HG03575 (cell line): ENCODE data around the gene ATP5PO.

Source experiments
- ATAC-seq: cut with Tn5 transposase; IDR thresholded peaks from one replicate; pipeline ENCODE4 v1.9.1; 2021; ENCODE audit not compliant: unreplicated experiment, insufficient number of reproducible peaks, low FRiP score; ENCODE audit errors: extremely low read depth

The ATP5PO gene, protein sequence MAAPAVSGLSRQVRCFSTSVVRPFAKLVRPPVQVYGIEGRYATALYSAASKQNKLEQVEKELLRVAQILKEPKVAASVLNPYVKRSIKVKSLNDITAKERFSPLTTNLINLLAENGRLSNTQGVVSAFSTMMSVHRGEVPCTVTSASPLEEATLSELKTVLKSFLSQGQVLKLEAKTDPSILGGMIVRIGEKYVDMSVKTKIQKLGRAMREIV

DNA sequence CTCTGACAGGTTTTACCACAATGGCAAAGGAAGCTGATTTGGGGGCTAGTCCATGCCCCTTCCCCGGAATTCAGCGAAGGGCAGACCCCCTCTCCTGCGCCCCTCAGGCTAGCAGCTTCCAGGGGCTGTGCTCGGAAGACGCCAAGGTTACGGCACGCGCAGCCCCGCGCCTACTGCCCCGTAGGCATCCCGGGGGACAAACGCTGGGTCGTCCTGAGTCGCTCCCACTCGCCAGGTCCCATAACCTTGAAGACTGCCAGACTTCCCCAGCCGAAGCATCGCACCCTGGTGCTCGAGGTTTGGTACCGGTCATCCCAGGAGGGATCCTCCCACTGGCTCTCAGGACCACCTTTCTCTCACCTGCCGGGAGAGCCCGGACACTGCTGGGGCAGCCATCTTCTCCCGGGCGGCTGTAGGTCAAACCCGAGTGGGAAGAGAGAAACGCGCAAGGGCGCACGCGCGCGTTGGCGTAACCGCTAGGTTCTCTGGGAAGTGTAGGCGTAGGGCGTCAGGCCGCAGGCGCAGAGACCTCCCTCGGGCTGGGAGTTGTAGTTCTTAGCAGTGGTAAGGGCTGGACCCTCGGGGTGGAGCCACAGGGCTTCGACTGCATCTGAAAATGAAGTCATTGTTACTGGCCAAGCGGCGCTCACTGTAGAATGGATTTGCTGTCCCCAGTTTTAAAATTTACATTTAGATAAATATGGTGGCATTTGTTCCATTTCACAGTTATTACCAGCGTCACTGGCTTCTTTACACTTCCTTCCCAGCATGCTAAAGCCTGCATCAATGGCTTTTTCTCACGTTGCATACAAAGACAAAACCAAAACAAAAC, at the start of gene ATP5PO:
Gene ATP5PO (minus strand): TSS at position 437 of the 832 bp plus-strand sequence. CDS start 41 bp downstream, at position 396.
- peak; percentile 85 for ATAC-seq

- ATAC-seq: no peak
These were observed 49.2 kb upstream of the ATP5PO start for GRCh38 chr21:33964706-33965325.

DNA sequence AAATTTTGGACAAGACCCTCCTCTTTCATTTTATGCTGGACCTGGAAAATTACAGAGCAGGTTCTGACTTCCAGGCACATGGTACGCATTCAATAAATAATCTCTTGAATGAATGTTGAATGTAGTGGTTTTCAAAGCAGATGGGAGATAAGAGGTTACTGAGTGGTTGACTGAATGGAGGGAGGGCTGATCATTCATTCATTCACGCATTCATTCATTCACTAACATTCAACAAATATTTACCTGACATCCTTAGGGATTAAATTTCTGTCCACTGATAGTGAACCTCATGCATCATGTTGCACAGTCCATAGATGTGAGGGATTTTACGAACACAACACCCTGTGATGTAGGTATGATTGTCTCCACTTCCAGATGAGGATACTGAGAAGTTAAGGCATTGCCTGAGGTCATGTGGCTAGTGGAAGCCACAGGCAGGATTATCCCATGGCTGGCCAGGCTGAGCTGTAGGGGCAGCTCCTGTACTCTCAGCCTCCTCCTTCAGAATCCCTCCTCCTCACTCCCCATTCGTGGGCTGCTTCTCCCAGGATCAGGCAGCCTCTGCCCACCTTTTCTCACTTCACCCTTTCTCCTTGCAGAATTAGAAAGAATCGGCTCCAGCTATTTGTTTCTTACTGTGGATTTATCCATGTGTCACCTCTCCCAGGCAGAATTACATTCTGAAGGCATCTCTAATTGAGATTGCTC, 48.4 kb upstream of the ATP5PO start:
- ATAC-seq: no peak

DNA sequence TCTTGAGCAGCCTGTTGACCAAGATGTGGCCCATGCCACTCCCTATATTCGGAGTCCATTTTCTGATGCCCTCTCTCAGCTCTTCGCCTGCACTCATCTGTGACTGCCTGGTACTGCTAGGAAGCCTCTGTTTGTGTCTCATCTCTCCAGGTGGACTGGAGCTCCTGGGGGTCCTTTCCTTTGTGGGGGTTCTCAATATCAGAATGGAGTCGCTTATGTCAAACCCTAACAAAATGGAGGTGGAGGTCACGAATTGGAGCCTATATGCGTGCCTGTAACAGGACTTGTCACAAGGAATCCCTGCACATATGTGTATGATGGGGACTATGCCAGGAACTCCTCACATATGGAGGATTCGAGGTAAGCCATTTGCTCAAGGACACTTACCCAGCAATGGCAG, 46.7 kb upstream of the ATP5PO start:
- ATAC-seq: no peak

GRCh38 chr21:33961061-33961460, 45.5 kb upstream of the ATP5PO start:
- no peak for ATAC-seq

DNA sequence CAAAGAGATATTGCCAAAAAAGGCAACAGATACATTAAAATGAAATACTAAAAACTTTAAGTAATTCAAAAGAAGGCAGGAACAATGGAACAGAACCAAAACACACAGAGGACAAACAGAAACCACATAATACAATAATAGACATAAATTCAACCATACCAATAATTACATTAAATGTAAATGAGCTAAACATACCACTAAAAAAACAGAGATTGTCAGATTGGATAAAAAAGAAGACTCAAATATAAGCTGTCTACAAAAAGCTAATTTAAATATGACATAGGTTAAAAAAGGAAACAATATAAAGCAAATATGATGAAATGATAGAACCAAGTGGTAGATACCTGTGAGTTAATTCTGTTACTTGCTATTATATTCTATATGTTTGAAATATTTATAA, 44.1 kb upstream of the ATP5PO start:
- no peak for ATAC-seq

DNA sequence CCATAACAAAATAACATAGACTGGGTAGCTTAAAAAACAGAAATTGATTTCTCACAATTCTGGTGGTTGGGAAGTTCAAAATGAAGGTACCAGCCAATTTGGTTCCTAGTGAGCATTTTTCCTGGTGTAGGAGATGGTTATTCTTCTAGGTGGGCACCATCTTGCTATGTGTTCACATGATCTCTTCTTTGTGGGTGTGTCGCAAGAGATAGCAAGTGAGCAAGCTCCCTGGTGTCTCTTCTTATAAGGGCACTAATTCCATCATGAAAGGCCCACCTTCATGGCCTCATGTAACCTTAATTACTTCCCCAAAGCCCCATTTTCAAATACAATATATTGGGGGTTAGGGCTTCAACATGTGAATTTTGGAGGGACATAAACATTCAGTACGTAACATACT, 38.8 kb upstream of the ATP5PO start:
- no peak for ATAC-seq

GRCh38 chr21:33951276-33952178, 35.9 kb upstream of the ATP5PO start:
- no peak for ATAC-seq

DNA sequence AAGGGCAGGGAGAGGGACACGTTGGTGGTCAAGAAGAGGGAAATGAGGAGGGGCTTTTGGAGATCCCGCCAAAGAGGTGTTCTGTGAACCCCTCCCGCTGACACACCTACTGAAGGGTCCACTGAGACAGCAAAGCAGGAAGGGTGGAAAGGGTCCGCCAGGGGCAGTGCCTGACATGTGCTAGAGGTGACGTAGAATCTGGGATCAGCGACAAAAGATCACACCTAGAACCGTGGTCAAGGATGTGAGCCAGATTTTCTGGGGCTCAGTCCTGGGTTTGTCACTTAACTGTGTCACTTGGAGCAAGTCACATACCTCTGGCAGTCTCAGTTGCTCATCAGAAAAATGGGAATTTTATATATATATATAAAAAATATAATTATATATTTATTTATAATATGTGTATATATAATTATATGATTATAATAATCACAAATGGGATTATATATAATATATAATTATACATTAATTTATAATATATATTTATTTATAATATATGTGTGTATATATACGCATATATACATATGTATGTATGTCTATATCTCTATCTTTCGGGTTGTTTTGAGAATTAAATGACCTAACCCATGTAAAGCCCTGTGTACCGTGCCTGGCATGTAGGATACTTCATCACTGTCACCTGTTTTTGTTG, 35.0 kb upstream of the ATP5PO start:
- ATAC-seq: no peak

DNA sequence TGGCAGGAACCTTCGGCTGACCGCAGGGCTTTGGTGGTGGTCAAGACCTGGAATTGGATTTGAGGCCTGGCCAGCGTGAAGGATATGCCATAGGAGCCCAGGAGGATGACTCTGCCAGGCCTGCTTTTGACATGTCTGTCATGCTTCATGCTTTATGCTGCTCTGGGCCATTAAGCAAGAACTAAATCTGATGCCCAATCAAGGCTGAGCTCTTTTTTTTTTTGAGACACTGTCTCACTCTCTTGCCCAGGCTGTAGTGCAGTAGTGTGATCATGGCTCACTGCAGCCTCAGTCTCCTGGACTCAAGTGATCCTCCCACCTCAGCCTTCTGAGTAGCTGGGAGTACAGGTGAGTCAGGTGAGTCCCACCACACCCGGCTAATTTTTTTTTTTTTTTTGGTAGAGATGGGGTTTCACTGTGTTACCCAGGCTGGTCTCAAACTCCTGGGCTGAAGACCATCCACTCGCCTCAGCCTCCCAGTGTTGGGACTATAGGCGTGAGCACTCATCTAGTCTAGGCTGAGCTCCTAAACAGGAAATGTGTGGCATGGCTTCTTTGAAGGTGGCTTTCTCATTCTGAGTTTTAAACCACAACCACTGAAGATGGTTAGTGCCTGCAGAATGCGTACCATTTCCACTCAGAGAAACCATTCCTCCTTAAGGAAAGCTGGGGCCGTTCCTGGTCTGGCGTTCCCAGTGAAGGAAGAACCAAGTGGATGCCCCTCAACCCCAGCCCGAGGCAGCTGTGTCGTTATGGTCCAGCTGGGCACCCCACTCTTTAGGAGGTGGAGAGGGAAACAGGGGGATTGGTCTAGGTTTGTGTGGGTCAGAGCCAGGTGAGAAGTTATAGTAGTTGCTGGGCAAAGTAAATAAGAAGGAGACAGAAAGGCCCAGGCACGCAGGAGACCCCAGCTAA, 34.2 kb upstream of the ATP5PO start:
- no peak for ATAC-seq

- no peak for ATAC-seq
These were observed 33.4 kb upstream of the ATP5PO start for GRCh38 chr21:33948951-33949444.

GRCh38 chr21:33948096-33948950, 32.7 kb upstream of the ATP5PO start:
- ATAC-seq: peak; percentile 25

DNA sequence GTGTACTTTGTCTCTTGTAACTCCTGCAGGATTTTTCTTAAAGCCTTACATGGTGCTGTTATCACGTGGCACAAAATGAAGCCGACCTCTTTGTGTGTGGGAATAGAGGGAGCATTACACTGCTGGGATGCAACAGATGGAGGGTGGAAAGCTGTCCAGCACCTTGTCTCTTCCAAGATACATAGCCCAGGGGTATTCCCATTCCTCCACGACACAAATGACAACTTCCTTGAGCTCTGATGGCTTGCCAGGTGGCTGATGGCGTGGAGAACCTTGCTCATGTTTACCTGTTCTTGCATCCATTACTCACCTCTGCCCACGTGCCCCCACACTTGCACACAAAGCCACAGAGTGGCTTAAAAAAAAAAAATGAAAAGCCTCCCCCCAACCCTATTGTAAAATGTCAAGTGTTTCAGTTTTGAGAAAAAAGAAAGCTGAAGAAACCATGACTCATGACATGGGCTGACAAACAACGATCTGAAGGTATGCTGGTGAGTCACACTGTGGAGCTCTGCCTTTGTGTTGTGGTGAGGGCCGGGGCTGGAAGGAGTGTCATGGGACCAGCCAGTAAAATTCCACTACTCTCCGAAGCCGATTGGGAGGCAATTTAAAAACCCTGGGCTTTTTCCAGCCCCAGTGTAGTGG, 32.0 kb upstream of the ATP5PO start:
- ATAC-seq: peak; percentile 39

- no peak for ATAC-seq
These were observed 30.2 kb upstream of the ATP5PO start for GRCh38 chr21:33945652-33946270.

DNA sequence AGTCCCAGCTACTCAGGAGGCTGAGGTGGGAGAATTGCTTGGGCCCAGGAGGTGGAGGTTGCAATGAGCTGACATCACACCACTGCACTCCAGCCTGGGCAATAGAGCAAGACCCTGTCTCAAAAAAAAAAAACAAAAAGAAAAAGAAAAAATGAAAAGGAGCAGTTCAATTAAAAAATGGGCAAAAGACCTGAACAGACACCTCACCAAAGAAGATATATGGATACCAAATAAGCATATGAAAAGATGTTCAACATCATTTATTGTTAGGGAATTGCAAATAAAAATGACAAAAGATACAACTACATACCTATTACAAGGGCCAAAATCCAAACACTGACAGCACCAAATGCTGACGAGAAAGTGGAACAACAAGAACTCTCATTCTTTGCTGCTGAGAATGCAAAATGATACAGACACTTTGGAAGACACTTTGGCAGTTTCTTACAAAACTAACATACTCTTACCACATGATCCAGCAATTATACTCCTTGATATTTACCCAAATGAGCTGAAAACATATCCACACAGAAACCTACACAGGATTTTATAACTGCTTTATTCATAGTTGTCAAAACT, 28.7 kb upstream of the ATP5PO start:
- ATAC-seq: no peak
